ENCODE data around the gene POLR2E. TPM values are rescaled to one million over a fixed set of nuclear protein-coding genes. Genes with fewer than 3 reads are reported as not detected.
A peak's percentile ranks its signal among the peaks of the same experiment; 100 is the strongest.
"Not testable (repeated sequence)": the region's sequence is repeated elsewhere in the genome, so short reads cannot be mapped to it uniquely, and the experiment has no call there.

POLR2E gene
- total and polyA plus RNA-seq, 2 of the 8 experiments (the other 6 are each of a cell fraction or from before 2014, with no cell fraction given) = 281 to 381 TPM

DNA sequence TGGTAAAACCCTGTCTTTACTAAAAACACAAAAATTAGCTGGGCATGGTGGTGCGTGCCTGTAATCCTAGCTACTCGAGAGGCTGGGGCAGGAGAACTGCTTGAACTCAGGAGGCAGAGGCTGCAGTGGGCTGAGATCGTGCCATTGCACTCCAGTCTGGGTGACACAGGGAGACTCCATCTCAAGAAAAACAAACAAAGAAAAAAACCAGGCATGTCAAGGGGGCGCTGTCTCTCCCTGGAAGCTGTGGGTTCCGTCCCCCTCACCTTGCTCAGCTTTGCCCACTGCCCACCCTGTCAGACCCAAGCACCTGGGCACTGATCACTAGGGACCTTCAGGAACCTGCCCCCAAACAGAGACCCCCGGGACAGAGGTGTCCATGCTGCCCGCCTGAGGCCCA lies 33.9 kb upstream of the POLR2E start:
- H3K23ac ChIP-seq (ENCODE audit: insufficient read length); H3K27ac ChIP-seq (ENCODE audit: low read depth, low read length); H3K9me3 ChIP-seq (ENCODE audit: insufficient read depth in 2 of 2, low read depth in 1 of 2, low read length in 1 of 2); FAIRE-seq; H2BK5ac ChIP-seq (ENCODE audit: low read depth, low read length); H2BK15ac ChIP-seq (ENCODE audit: low read length); H3K18ac ChIP-seq (ENCODE audit: extremely low read depth, low read length); H2AFZ ChIP-seq (ENCODE audit: low read length); H3K4me2 ChIP-seq (ENCODE audit: insufficient read depth in 1 of 2, low read depth in 2 of 2, low read length in 2 of 2); H3K27me3 ChIP-seq (replicated peaks in 1 of 4; ENCODE audit: control insufficient read depth in 3 of 4, extremely low read depth in 1 of 4, insufficient read depth in 3 of 4, low read length in 3 of 4); H2BK20ac ChIP-seq (ENCODE audit: low read length); H3K4ac ChIP-seq (replicated peaks; ENCODE audit: insufficient read length, low read depth, low read length); H4K5ac ChIP-seq (ENCODE audit: insufficient read length, low read depth, low read length); H3K79me2 ChIP-seq (ENCODE audit: control insufficient read depth in 1 of 2, insufficient read depth in 2 of 2, low read length in 2 of 2); H2AK5ac ChIP-seq (ENCODE audit: low read depth, low read length); DNase-seq (ENCODE audit: low read depth in 1 of 2, low spot score in 2 of 2); H3K14ac ChIP-seq (ENCODE audit: insufficient read length); H3K9ac ChIP-seq (replicated peaks in 1 of 4; ENCODE audit: extremely low read depth in 1 of 4, low read depth in 3 of 4, low read length in 3 of 4); H2BK12ac ChIP-seq (ENCODE audit: low read depth, low read length); H3K23me2 ChIP-seq (ENCODE audit: low read depth, low read length); H2BK120ac ChIP-seq (replicated peaks; ENCODE audit: low read depth, low read length); H4K20me1 ChIP-seq (replicated peaks in 1 of 2; ENCODE audit: control insufficient read depth in 1 of 2, insufficient read depth in 2 of 2, low read length in 2 of 2); H3K4me3 ChIP-seq (ENCODE audit: extremely low read depth in 1 of 4, insufficient read depth in 2 of 4, low read depth in 3 of 4, low read length in 4 of 4); H4K8ac ChIP-seq (ENCODE audit: extremely low read depth, insufficient read depth, low read length); H3K56ac ChIP-seq (replicated peaks; ENCODE audit: insufficient read length, low read depth, low read length); H4K91ac ChIP-seq (replicated peaks; ENCODE audit: insufficient read length, low read length): not testable (repeated sequence)
- peak; percentile 12 to 13; a peak in 1 of 4 replicates for TF ChIP-seq RAD21 (IDR thresholded peaks at IDR 0.05 in 1 of 2, conservative IDR thresholded peaks at IDR 0.05 in 1 of 2; ENCODE audit: low read depth in 2 of 2, low read length in 2 of 2)
- Histone ChIP-seq H3K4me1 (replicated peaks in 1 of 4; ENCODE audit: control insufficient read depth in 3 of 4, insufficient read depth in 4 of 4, low read length in 3 of 4) (peaks cover 0 to 14% (median 7%) of the 10 kb centered on the region in 4 experiments; a peak in 6 of 7 replicates), H3K79me1 (ENCODE audit: low read depth, low read length) (peaks cover 10% of the 10 kb centered on the region), H3K36me3 (ENCODE audit: control insufficient read depth in 2 of 4, insufficient read depth in 4 of 4, low read length in 3 of 4) (peaks cover 2 to 12% (median 4%) of the 10 kb centered on the region in 4 experiments; a peak in 4 of 8 replicates)
- ChIA-PET CTCF (ENCODE audit: partially characterized antibody) (interaction anchor here (0.7 to 4.5 kb wide), 17 partner anchors 10 to 115 kb away, joined by 3 to 24 read pairs (median 3); no protein-coding TSS in a partner anchor), POLR2A (ENCODE audit: partially characterized antibody) (interaction anchor here (0.6 to 1.2 kb wide), 3 partner anchors 15 to 100 kb away, joined by 3 to 4 read pairs (median 3); no protein-coding TSS in a partner anchor)
- 88% methylated on average over 6 of the region's 7 CpGs; no CpG with 5 or more reads in 1 of the 2 experiments for WGBS, 2 experiments (ENCODE audit: extremely low coverage in 1 of 2, insufficient coverage in 1 of 2, insufficient read length in 1 of 2, insufficient replicate concordance in 2 of 2, low coverage in 1 of 2, low lambda C conversion rate in 2 of 2, missing lambda C conversion rate in 1 of 2)
